C4-2B (cell line): ENCODE data around the gene NINJ1.
A peak's percentile ranks its signal among the peaks of the same experiment; 100 is the strongest.

ENCODE experiments used
- H3K27ac ChIP-seq: fragments of 450-650 bp; 2 replicates; pipeline ENCODE4 v1.5.1; 2017
- ZFX ChIP-seq: fragments of 450-650 bp; IDR thresholded peaks from 2 replicates; pipeline ENCODE4 v1.6.1; 2017
- TF ChIP-seq, protein P1 (sequence below): fragments of 450-650 bp; conservative IDR thresholded peaks from 2 replicates; pipeline ENCODE4 v1.5.1; 2017; ENCODE audit warnings: mild to moderate bottlenecking

Gene NINJ1, protein sequence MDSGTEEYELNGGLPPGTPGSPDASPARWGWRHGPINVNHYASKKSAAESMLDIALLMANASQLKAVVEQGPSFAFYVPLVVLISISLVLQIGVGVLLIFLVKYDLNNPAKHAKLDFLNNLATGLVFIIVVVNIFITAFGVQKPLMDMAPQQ

DNA sequence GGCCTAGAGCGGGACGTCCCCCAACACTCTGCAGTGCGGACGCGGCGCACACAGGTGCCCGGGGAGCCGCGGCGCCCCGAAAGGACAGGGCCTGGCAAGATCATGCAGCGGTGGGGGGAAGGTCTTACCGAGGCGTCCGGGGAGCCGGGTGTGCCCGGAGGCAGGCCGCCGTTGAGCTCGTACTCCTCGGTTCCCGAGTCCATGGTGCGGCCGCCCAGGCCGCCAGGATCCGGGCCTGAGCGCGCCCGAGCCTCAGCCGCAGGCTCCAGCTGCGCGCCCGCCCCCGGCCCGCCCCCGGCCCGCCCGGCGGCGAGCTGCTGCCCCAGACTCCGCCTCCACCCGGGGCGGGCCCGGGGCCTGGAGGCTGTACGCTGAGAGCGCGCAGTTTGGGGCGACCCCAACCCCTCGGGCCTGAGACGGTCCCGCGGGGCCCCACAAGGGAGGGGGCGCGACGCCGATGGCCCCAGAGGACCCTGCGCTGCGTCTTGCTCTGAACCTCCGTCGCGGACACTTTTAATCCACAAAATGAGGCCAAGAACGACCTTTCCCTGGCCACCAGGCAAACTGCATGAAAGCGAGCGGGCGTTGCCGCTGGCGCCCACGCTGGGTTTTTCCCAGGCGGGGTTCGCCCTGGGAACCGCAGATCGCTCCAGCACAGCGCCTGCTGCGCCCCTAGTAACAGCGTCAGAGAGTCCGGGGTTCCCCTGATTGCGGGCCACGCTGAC is at the start of gene NINJ1:
NINJ1 (minus strand) TSS at position 237 of the 725 bp plus-strand sequence; CDS start at position 203, 34 bp downstream.
- TF ChIP-seq ZFX = peak; percentile 89; the same call in 1 of the 2 replicates
- TF ChIP-seq, protein P1, sequence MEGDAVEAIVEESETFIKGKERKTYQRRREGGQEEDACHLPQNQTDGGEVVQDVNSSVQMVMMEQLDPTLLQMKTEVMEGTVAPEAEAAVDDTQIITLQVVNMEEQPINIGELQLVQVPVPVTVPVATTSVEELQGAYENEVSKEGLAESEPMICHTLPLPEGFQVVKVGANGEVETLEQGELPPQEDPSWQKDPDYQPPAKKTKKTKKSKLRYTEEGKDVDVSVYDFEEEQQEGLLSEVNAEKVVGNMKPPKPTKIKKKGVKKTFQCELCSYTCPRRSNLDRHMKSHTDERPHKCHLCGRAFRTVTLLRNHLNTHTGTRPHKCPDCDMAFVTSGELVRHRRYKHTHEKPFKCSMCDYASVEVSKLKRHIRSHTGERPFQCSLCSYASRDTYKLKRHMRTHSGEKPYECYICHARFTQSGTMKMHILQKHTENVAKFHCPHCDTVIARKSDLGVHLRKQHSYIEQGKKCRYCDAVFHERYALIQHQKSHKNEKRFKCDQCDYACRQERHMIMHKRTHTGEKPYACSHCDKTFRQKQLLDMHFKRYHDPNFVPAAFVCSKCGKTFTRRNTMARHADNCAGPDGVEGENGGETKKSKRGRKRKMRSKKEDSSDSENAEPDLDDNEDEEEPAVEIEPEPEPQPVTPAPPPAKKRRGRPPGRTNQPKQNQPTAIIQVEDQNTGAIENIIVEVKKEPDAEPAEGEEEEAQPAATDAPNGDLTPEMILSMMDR = no peak
- peak within 1 kb of the TSS; percentile 94 for H3K27ac ChIP-seq

DNA sequence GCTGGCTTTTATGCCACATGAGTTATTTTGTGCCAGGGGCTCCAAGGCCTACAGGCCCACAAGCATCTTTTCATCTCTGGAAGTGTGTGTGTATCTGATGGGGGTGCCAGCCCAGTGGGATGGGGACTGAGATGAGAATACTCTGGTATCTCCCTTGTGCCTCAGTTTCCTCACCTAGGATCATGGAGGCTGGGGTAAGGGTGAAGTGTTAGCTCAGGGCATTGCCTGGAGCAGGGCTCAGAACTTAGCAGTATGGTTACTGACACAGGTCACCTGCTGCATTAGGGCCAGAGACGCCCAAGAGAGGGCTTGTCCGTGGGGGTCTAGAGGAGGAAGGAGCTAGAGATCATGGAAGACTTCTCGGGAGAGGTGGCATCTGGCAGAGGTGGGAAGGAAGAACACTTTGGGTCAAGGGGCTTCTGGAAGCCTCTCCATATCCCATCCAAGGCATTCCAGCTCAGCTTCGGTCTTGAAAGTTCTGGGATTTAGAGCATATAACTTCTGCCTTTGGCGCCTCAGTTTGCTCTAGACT is 49.1 kb upstream of the NINJ1 start:
- no peak for TF ChIP-seq ZFX
- TF ChIP-seq, protein P1 = no peak
- peak overlapping the region; percentile 81 for H3K27ac ChIP-seq

DNA sequence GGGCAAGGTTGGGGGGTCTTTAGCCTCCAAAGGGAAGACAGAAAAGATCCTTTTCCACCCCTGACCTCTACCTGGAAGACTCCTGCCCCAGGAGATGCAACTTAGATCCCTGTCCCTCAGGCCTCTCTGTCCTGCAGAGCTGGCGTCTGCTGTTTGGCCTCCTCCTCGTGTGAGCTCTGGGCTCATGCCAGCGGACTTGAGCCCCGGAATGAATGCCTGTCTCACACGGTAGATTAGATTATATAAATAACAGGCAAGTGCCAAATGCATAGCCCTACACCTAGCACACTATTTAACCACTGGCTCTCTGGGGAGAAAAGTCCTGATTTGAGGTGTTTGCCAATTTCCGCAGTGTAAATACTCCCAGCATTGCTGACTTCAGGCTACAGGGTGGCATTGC is 48.5 kb upstream of the NINJ1 start:
- no peak overlapping the region for H3K27ac ChIP-seq
- no peak for TF ChIP-seq ZFX
- TF ChIP-seq, protein P1 = no peak

DNA sequence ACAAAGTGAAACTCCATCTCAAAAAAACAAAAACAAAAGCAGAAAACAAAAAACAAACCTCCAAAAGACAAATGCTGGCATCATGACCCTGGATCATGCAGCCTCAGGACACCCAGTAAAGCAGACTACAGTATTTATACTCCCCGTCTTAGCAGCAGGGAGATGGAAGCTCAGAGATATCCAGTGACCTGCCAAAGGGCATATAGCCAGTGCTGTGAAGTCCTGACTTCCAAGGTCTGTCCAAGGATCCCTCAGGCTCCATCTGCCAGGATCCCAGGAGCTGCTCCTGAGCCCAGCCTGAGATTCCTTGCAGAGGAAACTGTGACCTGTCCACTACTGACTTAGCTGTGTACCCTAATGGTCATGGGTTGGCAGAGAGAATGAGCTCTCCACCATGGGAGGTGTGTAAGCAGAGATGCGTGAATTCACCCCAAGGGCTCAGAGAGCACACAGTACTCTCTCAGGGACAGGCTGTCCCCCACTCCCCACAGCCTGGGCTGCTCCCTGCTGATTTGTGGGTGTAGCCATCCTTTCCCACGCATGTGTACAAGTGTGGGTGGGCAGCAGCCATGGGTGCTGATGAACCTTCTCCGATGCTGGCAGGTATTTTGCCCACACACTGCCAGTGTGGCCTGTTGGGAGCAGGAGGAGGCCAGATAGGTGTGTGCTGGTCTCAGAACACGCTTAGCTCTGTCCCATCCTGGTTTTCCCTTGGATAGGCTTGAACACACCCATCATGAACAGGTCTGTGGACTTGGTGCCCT is 47.8 kb upstream of the NINJ1 start:
- TF ChIP-seq, protein P1 = no peak
- no peak for TF ChIP-seq ZFX
- H3K27ac ChIP-seq = no peak overlapping the region

DNA sequence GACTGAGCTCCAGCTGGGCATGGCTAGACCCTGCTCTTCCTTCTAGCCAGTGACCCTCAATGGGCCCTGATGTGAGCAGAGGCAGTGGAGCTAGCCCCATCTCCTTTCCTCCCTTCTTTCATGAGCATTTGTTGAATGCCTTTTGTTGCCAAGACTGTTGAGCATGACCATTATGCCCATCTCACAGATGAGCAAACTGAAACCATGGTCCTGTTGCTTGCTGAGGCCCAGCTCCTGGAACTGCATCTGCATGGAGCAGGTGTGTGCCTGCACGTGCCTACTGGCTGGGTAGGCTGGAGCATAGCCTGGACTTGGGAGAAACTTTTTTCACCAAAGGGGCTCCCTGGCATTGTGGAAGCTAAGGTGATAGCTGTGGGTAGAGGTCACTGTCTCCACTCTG is 46.9 kb upstream of the NINJ1 start:
- H3K27ac ChIP-seq = no peak overlapping the region
- no peak for TF ChIP-seq ZFX
- TF ChIP-seq, protein P1 = no peak

DNA sequence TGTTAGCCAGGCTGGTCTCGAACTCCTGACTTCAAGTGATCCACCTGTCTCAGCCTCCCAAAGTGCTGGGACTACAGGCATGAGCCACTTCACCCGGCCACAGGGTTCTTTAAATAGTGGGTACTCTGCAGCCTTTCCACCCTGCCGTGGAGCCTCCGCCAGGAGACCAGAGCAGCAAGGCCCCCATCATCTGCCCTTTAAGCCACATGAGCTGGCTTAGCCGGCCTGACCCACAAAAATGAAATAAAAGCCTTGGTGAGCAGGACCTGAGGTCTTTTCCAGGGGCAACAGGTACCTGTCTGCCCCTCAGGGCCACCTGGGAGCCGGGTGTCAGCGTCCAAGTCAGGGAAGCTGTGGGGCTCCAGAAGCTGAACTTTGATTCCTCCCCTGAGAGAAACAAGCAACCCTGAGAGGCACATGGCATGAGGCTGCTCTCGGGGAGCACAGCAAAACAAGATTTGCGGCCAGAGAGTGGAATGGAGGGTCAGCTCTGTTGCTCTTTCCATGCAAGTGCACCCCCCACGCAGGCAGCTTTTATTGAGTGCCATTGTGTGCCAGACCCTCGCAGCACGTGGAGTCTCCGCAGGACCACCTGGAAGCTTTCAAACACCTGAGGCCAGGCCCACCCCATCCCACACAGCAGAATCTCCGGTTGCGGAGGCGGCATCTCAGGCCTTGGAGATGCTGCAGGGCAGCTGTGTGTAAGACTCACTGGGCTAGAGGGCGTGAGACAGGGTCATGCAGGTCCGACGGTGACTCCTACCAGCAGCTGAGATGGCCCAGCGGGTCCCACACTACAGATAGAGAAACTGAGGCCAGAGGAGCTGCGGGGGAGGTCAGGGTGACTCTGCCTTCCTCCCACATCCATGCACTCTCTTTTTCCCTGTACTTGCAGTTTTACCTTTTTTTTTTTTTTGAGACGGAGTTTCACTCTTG is 45.1 kb upstream of the NINJ1 start:
- no peak overlapping the region for H3K27ac ChIP-seq
- TF ChIP-seq, protein P1 = no peak
- no peak for TF ChIP-seq ZFX
